Heart left ventricle (tissue), 16 donors: Measurements from ENCODE around the gene KIF20B. TPM values are rescaled to one million over a fixed set of nuclear protein-coding genes. Genes with fewer than 3 reads are reported as not detected.
"Not testable (repeated sequence)": the region's sequence is repeated elsewhere in the genome, so short reads cannot be mapped to it uniquely, and the experiment has no call there.

ENCODE experiments used
- ATAC-seq, 4 donors: fragments of 200-7000 bp; cut with Tn5 transposase; one replicate each; pipeline ENCODE4 v1.9.1; 2020 to 2022; ENCODE audit warnings: moderate library complexity in 4 of 4, mild to moderate bottlenecking in 3 of 4, moderate number of reproducible peaks in 1 of 4
- DNase-seq, 5 donors: peaks; one replicate each; pipeline ENCODE4 v3.0.0-alpha.2; 2020
- H3K27ac ChIP-seq, 12 donors: fragments of 200-600 bp; sonication (generic) in 4 of 12; one replicate each; pipeline versions ENCODE4 v1.5.0 to v1.8.0; 2016 to 2022; ENCODE audit warnings: mild to moderate bottlenecking in 2 of 12
- H3K27me3 ChIP-seq, 9 donors: fragments of 200-600 bp; sonication (generic) in 2 of 9; one replicate each; pipeline versions ENCODE4 v1.5.1 to v1.8.0; 2016 to 2022; ENCODE audit warnings: mild to moderate bottlenecking in 3 of 9
- H3K36me3 ChIP-seq, 9 donors: fragments of 200-600 bp; sonication (generic) in 2 of 9; one replicate each; pipeline versions ENCODE4 v1.5.0 to v1.8.0; 2018 to 2022; ENCODE audit warnings: mild to moderate bottlenecking in 2 of 9
- H3K4me1 ChIP-seq, 12 donors: fragments of 200-600 bp; sonication (generic) in 4 of 12; one replicate each; pipeline versions ENCODE4 v1.5.0 to v1.8.0; 2016 to 2022; ENCODE audit warnings: mild to moderate bottlenecking in 3 of 12
- H3K4me3 ChIP-seq, 12 donors: fragments of 200-600 bp; sonication (generic) in 4 of 12; one replicate each; pipeline versions ENCODE4 v1.5.0 to v1.8.0; 2017 to 2022; ENCODE audit warnings: mild to moderate bottlenecking in 9 of 12, moderate library complexity in 4 of 12
- H3K9me3 ChIP-seq, 12 donors: fragments of 200-600 bp; sonication (generic) in 4 of 12; one replicate each; pipeline versions ENCODE4 v1.5.0 to v1.8.0; 2016 to 2022; ENCODE audit warnings: mild to moderate bottlenecking in 1 of 12
- CTCF ChIP-seq, 12 donors: fragments of 200-600 bp; sonication (generic) in 4 of 12; IDR thresholded peaks; one replicate each; pipeline versions ENCODE4 v1.5.0 to v1.8.0; 2018 to 2022; ENCODE audit warnings: antibody characterized with exemption in 12 of 12, mild to moderate bottlenecking in 5 of 12
- POLR2A ChIP-seq, 2 donors: fragments of 450-650 bp; IDR thresholded peaks; one replicate each; pipeline ENCODE4 v1.6.1; 2017; ENCODE audit warnings: antibody characterized with exemption in 2 of 2, mild to moderate bottlenecking in 2 of 2, moderate library complexity in 2 of 2
- WGBS, 4 donors: extraction: QIAGEN DNeasy Blood & Tissue Kit in 2 of 4; methylation state at CpG; one replicate each; pipeline versions ENCODE4 v1.1.5 to v1.1.7; 2013 to 2018; 5-methylcytosine and 5-hydroxymethylcytosine counted together
- intact Hi-C, 10 donors: fragments of 100-400 bp; cut with DNase I; formaldehyde crosslinking; loops; one replicate each; pipeline versions ENCODE4 v1.11.1 to v1.14.2; 2022
- polyA plus RNA-seq, 2 donors: library from polyadenylated mRNA; stranded (reverse); fragments of 200-250 nt; gene quantifications; one replicate each; pipeline ENCODE4 v1.2.3, GENCODE V29; 2013
- total RNA-seq, 9 donors: library from RNA; depleted of rRNA in 2 of 9; stranded (reverse); fragments of >200 nt in 2 of 9; fragmentation: NEBNext Ultra II Directional in 3 of 9; extraction: Animal tissue kit (Norgen Biotek cat#: 25700) in 3 of 9; gene quantifications; one replicate each; pipeline versions ENCODE4 v1.1.0 to v1.2.4, GENCODE V29; 2016 to 2023
- donor health status: ischemic (EF 13 %, LVEDD 7.1; RV severe dilation, severe dysfunction).
- donor health status: healthy with polysubstance abuse.
- donor health status: DM: no; HTN: yes; CAD: no.
- donor health status: DM: no; HTN: no; CAD: no.
- donor health status: ischemic (EF 25% LVEDD 6.9; RV normal size, moderate dysfunction).
- donor health status: ischemic (EF 25% LVEDD 5.7; RV mildly dilated, moderate dysfunction).
- donor health status: healthy.
- donor health status: DM: yes; HTN: yes; CAD: no.
- donor health status: ischemic (EF 35%, LVEDD 5.7; RV mildly dilated, moderate dysfunction).
- donor health status: nonischemic (EF 11% LVEDD 7.7; RV severe dilation, severe dysfunction).
- donor health status: DM: yes; HTN: yes; CAD: no.
- donor health status: PGD.
- donor health status: ischemic (EF 29% LVEDD 5.4; RV normal size, mild dysfunction).
- donor health status: nonischemic (EF 23%, LVEDD 6.1; RV moderate dilation, normal function).

Gene KIF20B
- total and polyA plus RNA-seq, 11 donors = 0.50 to 8.6 (median 2.2) TPM

DNA sequence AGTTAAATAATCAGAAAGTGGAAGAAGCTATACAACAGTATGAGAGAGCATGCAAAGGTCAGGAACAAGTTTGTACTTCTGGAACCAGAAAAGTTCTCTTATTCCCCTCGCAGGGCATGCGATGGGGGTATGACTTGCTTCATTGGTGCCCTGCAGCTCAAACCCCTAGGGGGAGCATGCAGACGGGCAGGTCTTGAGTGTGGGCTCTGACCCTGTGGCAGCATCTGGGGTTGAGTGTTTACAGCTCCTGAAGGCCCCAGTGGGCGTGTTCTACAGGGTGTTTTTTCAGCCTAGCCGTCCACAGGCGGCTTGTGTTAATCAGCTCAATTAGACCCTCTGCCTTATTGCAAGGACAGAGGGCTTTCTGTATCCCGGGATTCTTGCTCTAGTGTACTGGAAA, 44.5 kb downstream of the KIF20B start:
- TF ChIP-seq CTCF (IDR thresholded peaks at IDR 0.05) = no peak
- TF ChIP-seq POLR2A (IDR thresholded peaks at IDR 0.05) = no peak
- intact Hi-C loops = no loop called here
- Histone ChIP-seq H3K9me3 (no peaks in the 10 kb centered on the region), H3K4me3 (no peak overlapping the region), H3K4me1 (no peaks in the 10 kb centered on the region), H3K27me3 (no peaks in the 10 kb centered on the region), H3K36me3 (peaks cover 0 to 7% (median 0%) of the 10 kb centered on the region in 9 donors), H3K27ac (no peak overlapping the region)
- 90 to 97% (median 95%) methylated on average over 7 of the region's 7 CpGs for WGBS, 4 donors
- DNase-seq (no peak), ATAC-seq (no peak)

DNA sequence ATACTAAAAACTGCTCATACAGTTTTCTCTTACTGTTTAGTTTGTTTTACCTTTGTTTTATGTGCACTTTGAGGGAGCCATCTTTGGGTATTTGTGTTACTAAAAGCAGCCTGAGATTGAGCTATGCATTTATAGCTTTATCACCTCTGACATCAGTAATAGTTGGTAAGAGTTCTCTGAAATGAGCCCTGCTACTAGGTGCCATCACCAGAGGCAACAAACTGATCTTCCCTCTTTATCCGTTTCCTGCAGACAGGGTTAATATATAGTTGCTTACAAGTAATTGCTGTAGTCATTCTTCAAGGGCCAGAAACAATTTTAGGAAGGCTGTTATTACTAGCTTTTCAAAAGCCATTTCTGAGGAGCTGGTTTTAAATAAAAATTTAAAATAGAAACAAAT, 49.1 kb downstream of the KIF20B start:
- no peak overlapping the region for H3K4me3 ChIP-seq
- H3K4me1 ChIP-seq = no peaks in the 10 kb centered on the region
- intact Hi-C loops = no loop called here
- no peak for TF ChIP-seq CTCF (IDR thresholded peaks at IDR 0.05)
- TF ChIP-seq POLR2A (IDR thresholded peaks at IDR 0.05) = no peak
- no peak overlapping the region for H3K27ac ChIP-seq
- H3K27me3 ChIP-seq = no peaks in the 10 kb centered on the region
- WGBS, 4 donors = 81 to 90% (median 86%) methylated on average over 1 of the region's 1 CpG
- ATAC-seq (no peak), DNase-seq (no peak)
- peaks cover 0 to 11% (median 0%) of the 10 kb centered on the region in 9 donors for H3K36me3 ChIP-seq
- H3K9me3 ChIP-seq = no peaks in the 10 kb centered on the region

DNA sequence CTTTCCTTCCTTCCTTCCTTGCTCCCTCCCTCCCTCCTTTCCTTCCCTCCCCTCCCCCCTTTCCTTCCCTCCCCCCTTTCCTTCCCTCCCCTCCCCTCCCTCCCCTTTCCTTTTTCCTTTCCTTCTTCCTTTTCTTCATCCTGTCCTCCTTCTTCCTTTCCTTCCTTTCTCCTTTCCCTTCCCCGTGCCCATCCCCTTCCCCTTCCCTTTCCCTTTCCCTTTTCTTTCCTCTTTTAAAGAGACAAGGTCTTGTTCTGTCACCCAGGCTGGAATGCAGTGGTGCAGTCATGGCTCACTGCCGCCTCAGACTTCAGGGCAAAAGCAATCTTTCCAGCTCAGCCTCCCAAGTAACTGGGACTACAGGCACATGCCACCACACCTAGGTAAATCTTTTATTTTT, 54.0 kb downstream of the KIF20B start:
- no peaks in the 10 kb centered on the region for H3K27me3 ChIP-seq
- peaks cover 0 to 9% (median 0%) of the 10 kb centered on the region in 9 donors for H3K36me3 ChIP-seq
- TF ChIP-seq POLR2A (IDR thresholded peaks at IDR 0.05) (no peak), CTCF (IDR thresholded peaks at IDR 0.05) (no peak)
- ATAC-seq (no peak), DNase-seq (no peak)
- H3K4me1 ChIP-seq = no peaks in the 10 kb centered on the region
- H3K27ac ChIP-seq = no peak overlapping the region
- no peak overlapping the region for H3K4me3 ChIP-seq
- WGBS, 4 donors = 81 to 90% (median 84%) methylated on average over 2 of the region's 2 CpGs
- intact Hi-C loops = no loop called here
- no peaks in the 10 kb centered on the region for H3K9me3 ChIP-seq

GRCh38 chr10:89759531-89759930, 58.1 kb downstream of the KIF20B start:
- Histone ChIP-seq H3K4me3 (no peak overlapping the region), H3K36me3 (peaks cover 0 to 37% (median 10%) of the 10 kb centered on the region in 9 donors), H3K9me3 (no peaks in the 10 kb centered on the region), H3K27me3 (no peaks in the 10 kb centered on the region), H3K4me1 (no peaks in the 10 kb centered on the region), H3K27ac (no peak overlapping the region)
- intact Hi-C loops = no loop called here
- 96 to 99% (median 98%) methylated on average over 1 of the region's 1 CpG for WGBS, 4 donors
- ATAC-seq (no peak), DNase-seq (no peak)
- no peak for TF ChIP-seq CTCF (IDR thresholded peaks at IDR 0.05)

GRCh38 chr10:89763671-89764070, 62.3 kb downstream of the KIF20B start:
- H3K4me3 ChIP-seq, DNase-seq, ATAC-seq, H3K27ac ChIP-seq, H3K27me3 ChIP-seq, H3K9me3 ChIP-seq, intact Hi-C loops, H3K4me1 ChIP-seq: not testable (repeated sequence)
- peaks cover 0 to 37% (median 10%) of the 10 kb centered on the region in 9 donors for H3K36me3 ChIP-seq
- 93 to 100% (median 98%) methylated on average over 1 of the region's 1 CpG for WGBS, 4 donors
